IPS-20b (cell line): ENCODE results near the gene ABL1.

Experiments
- H3K27ac ChIP-seq: one replicate; pipeline ENCODE4 v1.5.1; 2013; ENCODE audit warnings: low read length
- H3K27me3 ChIP-seq: 2 replicates; pipeline ENCODE4 v1.6.1; 2013; ENCODE audit warnings: mild to moderate bottlenecking, low read length, inconsistent platforms; ENCODE audit not compliant: insufficient read depth
- H3K36me3 ChIP-seq: 2 replicates; pipeline ENCODE4 v1.6.1; 2013; ENCODE audit warnings: low read depth, mild to moderate bottlenecking, inconsistent platforms, low read length, moderate library complexity; ENCODE audit not compliant: insufficient read depth
- H3K4me1 ChIP-seq: 2 replicates; pipeline ENCODE4 v1.6.1; 2013; ENCODE audit warnings: mild to moderate bottlenecking, control low read depth, inconsistent platforms, low read length, moderate library complexity; ENCODE audit not compliant: insufficient read depth
- H3K4me3 ChIP-seq: 2 replicates; pipeline ENCODE4 v1.5.1; 2013; ENCODE audit warnings: mild to moderate bottlenecking, low read length, inconsistent platforms
- H3K9ac ChIP-seq: 2 replicates; pipeline ENCODE4 v1.6.1; 2013; ENCODE audit warnings: low read depth, mild to moderate bottlenecking, inconsistent platforms, low read length, moderate library complexity
- H3K9me3 ChIP-seq: 2 replicates; pipeline ENCODE4 v1.6.1; 2013; ENCODE audit warnings: mild to moderate bottlenecking, low read depth, low read length, inconsistent platforms; ENCODE audit not compliant: insufficient read depth

ABL1 gene

DNA sequence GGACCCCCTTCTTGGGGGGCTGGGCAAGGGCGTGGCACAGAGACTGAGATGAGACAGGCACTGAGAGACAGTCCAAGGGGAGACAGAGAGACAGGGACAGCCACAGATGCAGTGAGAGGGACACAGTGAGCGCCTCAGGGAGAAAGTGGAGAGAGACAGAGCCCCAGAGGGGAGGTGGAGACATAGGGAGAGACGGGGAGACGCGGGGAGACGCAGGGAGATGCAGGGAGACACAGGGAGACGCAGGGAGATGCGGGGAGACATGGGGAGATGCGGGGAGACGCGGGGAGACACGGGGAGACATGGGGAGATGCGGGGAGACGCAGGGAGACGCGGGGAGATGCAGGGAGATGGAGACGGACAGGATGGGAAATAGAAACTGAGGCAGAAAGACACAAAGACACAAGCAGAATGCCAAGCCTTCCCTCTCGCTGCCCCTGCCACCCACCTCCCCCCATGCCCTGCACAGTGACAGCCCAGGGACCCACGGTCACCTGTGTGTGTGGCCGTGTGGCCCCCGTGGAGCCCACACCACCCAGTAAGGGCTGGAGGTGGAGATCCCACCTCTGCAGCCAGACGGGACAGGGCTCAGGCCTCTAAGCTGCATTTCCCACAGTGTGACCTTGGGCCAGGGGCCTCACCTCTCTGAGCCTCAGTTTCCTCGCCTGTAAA is 95.2 kb downstream of the ABL1 start:
- no peaks in the 10 kb centered on the region for H3K36me3 ChIP-seq
- H3K27me3 ChIP-seq, result no peaks in the 10 kb centered on the region; the same call in 1 of the 2 replicates
- peaks cover 10% of the 10 kb centered on the region; the same call in 1 of the 2 replicates for H3K4me1 ChIP-seq
- no peak overlapping the region for H3K4me3 ChIP-seq
- H3K9me3 ChIP-seq, result no peaks in the 10 kb centered on the region
- no peak overlapping the region for H3K27ac ChIP-seq
- no peak overlapping the region for H3K9ac ChIP-seq

GRCh38 chr9:130930804-130931349 is 95.8 kb downstream of the ABL1 start:
- no peak overlapping the region for H3K9ac ChIP-seq
- no peaks in the 10 kb centered on the region; the same call in 1 of the 2 replicates for H3K27me3 ChIP-seq
- H3K9me3 ChIP-seq, result no peaks in the 10 kb centered on the region
- no peak overlapping the region for H3K4me3 ChIP-seq
- no peaks in the 10 kb centered on the region for H3K36me3 ChIP-seq
- no peak overlapping the region for H3K27ac ChIP-seq
- peaks cover 10% of the 10 kb centered on the region; the same call in 1 of the 2 replicates for H3K4me1 ChIP-seq

- peaks cover 10% of the 10 kb centered on the region; the same call in 1 of the 2 replicates for H3K4me1 ChIP-seq
- H3K9me3 ChIP-seq, result no peaks in the 10 kb centered on the region
- H3K4me3 ChIP-seq, result no peak overlapping the region
- no peak overlapping the region for H3K27ac ChIP-seq
- no peaks in the 10 kb centered on the region for H3K36me3 ChIP-seq
- H3K27me3 ChIP-seq, result peaks cover under 1% of the 10 kb centered on the region
- no peak overlapping the region for H3K9ac ChIP-seq
These were observed 96.6 kb downstream of the ABL1 start for GRCh38 chr9:130931508-130932254.

DNA sequence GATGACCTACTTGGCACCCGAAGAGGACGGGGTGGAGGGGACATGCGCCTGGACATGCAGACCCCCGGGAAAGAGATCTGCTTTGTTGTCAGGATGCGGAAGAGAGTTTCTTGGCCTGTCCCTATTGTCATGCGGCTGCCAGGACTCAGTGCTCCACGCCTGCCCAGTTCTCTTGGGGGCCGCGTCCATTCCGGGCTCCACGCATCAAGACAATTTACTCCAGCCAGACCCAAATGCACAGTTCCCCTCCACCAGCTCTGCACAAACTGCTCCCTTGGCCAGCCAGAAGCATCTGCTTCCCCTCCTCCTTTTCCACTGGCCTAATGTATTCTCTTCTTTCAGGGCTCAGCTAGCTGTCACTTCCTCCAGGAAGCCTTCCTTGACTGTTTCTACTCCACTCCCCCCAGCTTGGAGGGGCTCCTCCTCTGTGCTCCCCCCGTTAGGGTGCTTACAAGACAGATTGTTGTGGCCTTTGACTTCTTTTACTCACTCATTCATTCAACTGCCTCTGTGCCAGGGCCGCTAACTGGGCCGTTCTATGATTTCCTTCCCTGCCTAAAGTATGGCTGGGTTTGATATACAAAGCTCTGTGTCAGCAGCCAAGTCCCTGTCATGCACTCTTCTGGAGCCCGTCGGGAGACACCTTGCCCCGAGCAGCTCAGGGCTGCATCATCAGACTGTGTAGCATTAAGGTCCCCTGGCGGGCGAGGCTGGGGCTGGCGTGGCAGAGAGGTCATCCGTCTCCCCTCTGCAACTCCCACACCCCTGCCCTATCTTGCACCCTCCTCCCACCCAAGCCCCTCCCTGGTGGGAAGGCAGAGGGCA is 97.4 kb downstream of the ABL1 start:
- Histone ChIP-seq H3K9me3 (no peaks in the 10 kb centered on the region), H3K4me3 (peak overlapping the region; percentile 25; the same call in 1 of the 2 replicates), H3K36me3 (no peaks in the 10 kb centered on the region), H3K4me1 (peaks cover 15% of the 10 kb centered on the region; the same call in 1 of the 2 replicates), H3K27ac (no peak overlapping the region), H3K27me3 (peaks cover 9% of the 10 kb centered on the region), H3K9ac (no peak overlapping the region)

- Histone ChIP-seq H3K4me3 (peak overlapping the region; percentile 25; the same call in 1 of the 2 replicates), H3K4me1 (peaks cover 19% of the 10 kb centered on the region; the same call in 1 of the 2 replicates), H3K27ac (no peak overlapping the region), H3K27me3 (peaks cover 18% of the 10 kb centered on the region), H3K9me3 (no peaks in the 10 kb centered on the region), H3K36me3 (no peaks in the 10 kb centered on the region), H3K9ac (no peak overlapping the region)
These were observed 98.3 kb downstream of the ABL1 start for GRCh38 chr9:130933114-130934046.

GRCh38 chr9:130934246-130934645 is 99.2 kb downstream of the ABL1 start:
- Histone ChIP-seq H3K4me1 (peaks cover 19% of the 10 kb centered on the region; the same call in 1 of the 2 replicates), H3K9ac (no peak overlapping the region)

GRCh38 chr9:130934702-130935647 is 99.9 kb downstream of the ABL1 start:
- Histone ChIP-seq H3K27me3 (peaks cover 32% of the 10 kb centered on the region), H3K9me3 (no peaks in the 10 kb centered on the region), H3K36me3 (no peaks in the 10 kb centered on the region), H3K4me3 (no peak overlapping the region), H3K27ac (no peak overlapping the region), H3K4me1 (peaks cover 19% of the 10 kb centered on the region; the same call in 1 of the 2 replicates), H3K9ac (no peak overlapping the region)

More at GRCh38 chr9:130934246-130934645, 99.2 kb downstream of the ABL1 start:
- Histone ChIP-seq H3K27ac (no peak overlapping the region), H3K4me3 (no peak overlapping the region), H3K27me3 (peaks cover 25% of the 10 kb centered on the region), H3K36me3 (no peaks in the 10 kb centered on the region), H3K9me3 (no peaks in the 10 kb centered on the region)

GRCh38 chr9:130935648-130936271 is 100.7 kb downstream of the ABL1 start:
- no peak overlapping the region for H3K4me3 ChIP-seq
- H3K27ac ChIP-seq, result no peak overlapping the region
- no peaks in the 10 kb centered on the region for H3K36me3 ChIP-seq
- no peaks in the 10 kb centered on the region for H3K9me3 ChIP-seq
- peaks cover 19% of the 10 kb centered on the region; the same call in 1 of the 2 replicates for H3K4me1 ChIP-seq
- peaks cover 40% of the 10 kb centered on the region for H3K27me3 ChIP-seq
- H3K9ac ChIP-seq, result no peak overlapping the region

- Histone ChIP-seq H3K27me3 (peaks cover 48% of the 10 kb centered on the region), H3K4me1 (peaks cover 19% of the 10 kb centered on the region; the same call in 1 of the 2 replicates), H3K4me3 (no peak overlapping the region), H3K9me3 (no peaks in the 10 kb centered on the region), H3K27ac (no peak overlapping the region), H3K9ac (no peak overlapping the region), H3K36me3 (no peaks in the 10 kb centered on the region)
These were observed 101.4 kb downstream of the ABL1 start for GRCh38 chr9:130936285-130937117.
